Body of pancreas (tissue), 4 donors: Measurements from ENCODE around the gene SIL1. TPM values are rescaled to one million over a fixed set of nuclear protein-coding genes. Genes with fewer than 3 reads are reported as not detected.

Experiments used
- ATAC-seq: fragments of 150-250 bp; one replicate; pipeline ENCODE4 v1.9.1; 2016
- DNase-seq, 4 donors: peaks; one replicate each; pipeline ENCODE4 v3.0.0-alpha.2; 2019
- H3K27ac ChIP-seq, 4 donors: fragments of 200-600 bp; sonication (generic); 1 replicate in 3 of 4; 2 replicates in 1 of 4; pipeline versions ENCODE4 v1.5.1 to v1.6.1; 2016 to 2019; ENCODE audit warnings: mild to moderate bottlenecking in 1 of 4, mixed read lengths in 1 of 4, moderate library complexity in 1 of 4
- H3K27me3 ChIP-seq, 2 donors: fragments of 200-600 bp; sonication (generic); one replicate each; pipeline ENCODE4 v1.6.0; 2016; ENCODE audit warnings: mild to moderate bottlenecking in 1 of 2
- H3K36me3 ChIP-seq, 2 donors: fragments of 200-600 bp; sonication (generic); replicated peaks in 1 of 2; 2 replicates each; pipeline ENCODE4 v1.5.1; 2016; ENCODE audit warnings: low read depth in 2 of 2; ENCODE audit not compliant: insufficient read depth in 1 of 2
- H3K4me1 ChIP-seq: fragments of 200-600 bp; sonication (generic); one replicate; pipeline ENCODE4 v1.6.0; 2016
- H3K4me3 ChIP-seq, 2 donors: fragments of 200-600 bp; sonication (generic); 1 replicate in 1 of 2; 2 replicates in 1 of 2; pipeline ENCODE4 v1.5.1; 2016 to 2019
- H3K9me3 ChIP-seq, 3 donors: fragments of 200-600 bp; sonication (generic); 1 replicate in 2 of 3; 2 replicates in 1 of 3; pipeline ENCODE4 v1.5.1; 2016
- POLR2A ChIP-seq, 3 donors: fragments of 450-650 bp; IDR thresholded peaks; one replicate each; pipeline ENCODE4 v1.6.1; 2016; ENCODE audit warnings: antibody characterized with exemption in 3 of 3, mild to moderate bottlenecking in 2 of 3
- WGBS, 2 donors: methylation state at CpG; one replicate each; pipeline ENCODE4 v1.1.5; 2017; 5-methylcytosine and 5-hydroxymethylcytosine counted together
- intact Hi-C: fragments of 100-400 bp; cut with DNase I; formaldehyde crosslinking; loops from one replicate; pipeline ENCODE4 v1.15.1; 2023
- total RNA-seq, 2 donors: library from RNA; depleted of rRNA; stranded (reverse); fragments of >200 nt; gene quantifications; one replicate each; pipeline ENCODE4 v1.1.0, GENCODE V29; 2016
- TF ChIP-seq, protein P1 (sequence below), 7 experiments: fragments of 450-650 bp in 4 of 7; fragments of 200-600 bp in 3 of 7; sonication (generic) in 3 of 7; IDR thresholded peaks; one replicate each; pipeline ENCODE4 v1.5.1; 2016 to 2019; ENCODE audit warnings: antibody characterized with exemption in 7 of 7

SIL1 gene
- total RNA-seq, 2 donors from 2014 or later, result 57.6 to 124 TPM

- no peak for DNase-seq
- Histone ChIP-seq H3K9me3 (no peaks in the 10 kb centered on the region), H3K36me3 (no peaks in the 10 kb centered on the region), H3K27ac (no peak overlapping the region), H3K27me3 (no peaks in the 10 kb centered on the region), H3K4me1 (no peaks in the 10 kb centered on the region), H3K4me3 (no peak overlapping the region)
- TF ChIP-seq POLR2A (IDR thresholded peaks at IDR 0.05), result no peak
- TF ChIP-seq, protein P1, sequence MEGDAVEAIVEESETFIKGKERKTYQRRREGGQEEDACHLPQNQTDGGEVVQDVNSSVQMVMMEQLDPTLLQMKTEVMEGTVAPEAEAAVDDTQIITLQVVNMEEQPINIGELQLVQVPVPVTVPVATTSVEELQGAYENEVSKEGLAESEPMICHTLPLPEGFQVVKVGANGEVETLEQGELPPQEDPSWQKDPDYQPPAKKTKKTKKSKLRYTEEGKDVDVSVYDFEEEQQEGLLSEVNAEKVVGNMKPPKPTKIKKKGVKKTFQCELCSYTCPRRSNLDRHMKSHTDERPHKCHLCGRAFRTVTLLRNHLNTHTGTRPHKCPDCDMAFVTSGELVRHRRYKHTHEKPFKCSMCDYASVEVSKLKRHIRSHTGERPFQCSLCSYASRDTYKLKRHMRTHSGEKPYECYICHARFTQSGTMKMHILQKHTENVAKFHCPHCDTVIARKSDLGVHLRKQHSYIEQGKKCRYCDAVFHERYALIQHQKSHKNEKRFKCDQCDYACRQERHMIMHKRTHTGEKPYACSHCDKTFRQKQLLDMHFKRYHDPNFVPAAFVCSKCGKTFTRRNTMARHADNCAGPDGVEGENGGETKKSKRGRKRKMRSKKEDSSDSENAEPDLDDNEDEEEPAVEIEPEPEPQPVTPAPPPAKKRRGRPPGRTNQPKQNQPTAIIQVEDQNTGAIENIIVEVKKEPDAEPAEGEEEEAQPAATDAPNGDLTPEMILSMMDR (IDR thresholded peaks at IDR 0.05), result no peak
- no peak for ATAC-seq
- intact Hi-C loops, result no loop called here
- WGBS, 2 donors, result 92 to 94% methylated on average over 3 of the region's 3 CpGs
Observed at GRCh38 chr5:138981131-138981530, 217.0 kb downstream of the SIL1 start.

- no peak overlapping the region for H3K27ac ChIP-seq
- H3K9me3 ChIP-seq, result no peaks in the 10 kb centered on the region
- ATAC-seq (no peak), DNase-seq (no peak)
- H3K27me3 ChIP-seq, result no peaks in the 10 kb centered on the region
- no peaks in the 10 kb centered on the region for H3K36me3 ChIP-seq
- H3K4me3 ChIP-seq, result no peak overlapping the region
- H3K4me1 ChIP-seq, result peaks cover 2% of the 10 kb centered on the region
- intact Hi-C loops, result no loop called here
- TF ChIP-seq POLR2A (IDR thresholded peaks at IDR 0.05), result no peak
- TF ChIP-seq, protein P1 (IDR thresholded peaks at IDR 0.05), result no peak
Observed at GRCh38 chr5:138980441-138980840, 217.7 kb downstream of the SIL1 start.

GRCh38 chr5:138979684-138980280, 218.4 kb downstream of the SIL1 start:
- ATAC-seq (no peak), DNase-seq (no peak)
- no peak overlapping the region for H3K27ac ChIP-seq
- no peaks in the 10 kb centered on the region for H3K36me3 ChIP-seq
- WGBS, 2 donors, result 70 to 89% methylated on average over 5 of the region's 5 CpGs
- TF ChIP-seq, protein P1 (IDR thresholded peaks at IDR 0.05), result no peak
- TF ChIP-seq POLR2A (IDR thresholded peaks at IDR 0.05), result no peak
- peaks cover 9% of the 10 kb centered on the region for H3K4me1 ChIP-seq
- no peaks in the 10 kb centered on the region for H3K27me3 ChIP-seq
- no peak overlapping the region for H3K4me3 ChIP-seq
- H3K9me3 ChIP-seq, result no peaks in the 10 kb centered on the region
- intact Hi-C loops, result no loop called here

DNA sequence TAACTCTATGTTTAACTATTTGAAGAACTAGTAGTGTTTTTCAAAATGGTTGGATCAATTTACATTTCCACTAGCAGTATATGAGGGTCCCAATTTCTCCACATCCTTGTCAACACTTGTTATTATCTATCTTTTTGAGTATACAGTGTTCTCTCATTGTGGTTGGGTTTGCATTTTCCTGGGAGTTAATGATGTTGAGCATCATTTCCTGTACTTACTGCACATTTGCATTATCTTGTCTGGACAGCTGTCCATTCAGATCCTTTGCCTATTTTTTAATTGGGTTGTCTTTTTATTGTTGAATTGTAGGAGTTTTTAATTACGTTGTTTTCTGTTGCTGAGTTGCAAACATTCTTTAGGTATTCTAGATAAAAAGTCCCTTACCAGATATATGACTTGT, 219.6 kb downstream of the SIL1 start:
- Histone ChIP-seq H3K4me1 (peaks cover 21% of the 10 kb centered on the region), H3K36me3 (no peaks in the 10 kb centered on the region), H3K27me3 (no peaks in the 10 kb centered on the region), H3K9me3 (no peaks in the 10 kb centered on the region), H3K27ac (no peak overlapping the region), H3K4me3 (no peak overlapping the region)
- ATAC-seq (no peak), DNase-seq (no peak)
- WGBS, 2 donors, result 88 to 92% methylated on average over 1 of the region's 1 CpG
- intact Hi-C loops, result no loop called here
- TF ChIP-seq, protein P1 (IDR thresholded peaks at IDR 0.05), result no peak
- no peak for TF ChIP-seq POLR2A (IDR thresholded peaks at IDR 0.05)

- Histone ChIP-seq H3K9me3 (no peaks in the 10 kb centered on the region), H3K27ac (no peak overlapping the region), H3K36me3 (no peaks in the 10 kb centered on the region), H3K4me1 (peaks cover 24% of the 10 kb centered on the region), H3K27me3 (no peaks in the 10 kb centered on the region), H3K4me3 (no peak overlapping the region)
- DNase-seq, result no peak
- TF ChIP-seq, protein P1 (IDR thresholded peaks at IDR 0.05), result no peak
- TF ChIP-seq POLR2A (IDR thresholded peaks at IDR 0.05), result no peak
- 73 to 100% methylated on average over 1 of the region's 1 CpG for WGBS, 2 donors
- no peak for ATAC-seq
- intact Hi-C loops, result no loop called here
Observed at GRCh38 chr5:138978080-138978479, 220.1 kb downstream of the SIL1 start.
